KOPT-K1 (cell line): ENCODE measurements around the gene COLEC12.

Source experiments
- H3K27ac ChIP-seq: fragments of 200-600 bp; sonication (generic); 2 replicates; pipeline ENCODE4 v1.5.1; 2016; ENCODE audit warnings: antibody characterized with exemption, mild to moderate bottlenecking, low read depth, low read length; ENCODE audit not compliant: poor library complexity, severe bottlenecking
- H3K36me3 ChIP-seq: fragments of 200-600 bp; sonication (generic); 2 replicates; pipeline ENCODE4 v1.5.1; 2017; ENCODE audit warnings: antibody characterized with exemption, mild to moderate bottlenecking, low read length, moderate library complexity; ENCODE audit not compliant: insufficient read depth
- H3K9me3 ChIP-seq: fragments of 200-600 bp; sonication (generic); 2 replicates; pipeline ENCODE4 v1.5.1; 2017; ENCODE audit warnings: antibody characterized with exemption, low read length, mild to moderate bottlenecking; ENCODE audit not compliant: insufficient read depth, poor library complexity, severe bottlenecking

COLEC12 gene

GRCh38 chr18:515156-515815, 14.8 kb upstream of the COLEC12 start:
- H3K27ac ChIP-seq: no peak overlapping the region
- no peaks in the 10 kb centered on the region for H3K36me3 ChIP-seq
- H3K9me3 ChIP-seq: peaks cover 3% of the 10 kb centered on the region

GRCh38 chr18:513826-514530, 13.5 kb upstream of the COLEC12 start:
- peaks cover 3% of the 10 kb centered on the region for H3K9me3 ChIP-seq
- H3K27ac ChIP-seq: no peak overlapping the region
- H3K36me3 ChIP-seq: no peaks in the 10 kb centered on the region

- Histone ChIP-seq H3K36me3 (no peaks in the 10 kb centered on the region), H3K27ac (no peak overlapping the region), H3K9me3 (peaks cover 3% of the 10 kb centered on the region)
These were observed 12.5 kb upstream of the COLEC12 start for GRCh38 chr18:512957-513356.

- H3K27ac ChIP-seq: no peak overlapping the region
- H3K9me3 ChIP-seq: no peaks in the 10 kb centered on the region
- no peaks in the 10 kb centered on the region for H3K36me3 ChIP-seq
These were observed 8.3 kb upstream of the COLEC12 start for GRCh38 chr18:508835-509234.

- Histone ChIP-seq H3K9me3 (no peaks in the 10 kb centered on the region), H3K27ac (no peak overlapping the region), H3K36me3 (no peaks in the 10 kb centered on the region)
These were observed 7.1 kb upstream of the COLEC12 start for GRCh38 chr18:507636-508035.

- Histone ChIP-seq H3K27ac (no peak overlapping the region), H3K9me3 (no peaks in the 10 kb centered on the region), H3K36me3 (no peaks in the 10 kb centered on the region)
These were observed 6.3 kb upstream of the COLEC12 start for GRCh38 chr18:506801-507200.

- no peak overlapping the region for H3K27ac ChIP-seq
- H3K9me3 ChIP-seq: no peaks in the 10 kb centered on the region
- H3K36me3 ChIP-seq: no peaks in the 10 kb centered on the region
These were observed 5.8 kb upstream of the COLEC12 start for GRCh38 chr18:506264-506663.

GRCh38 chr18:505483-506122, 5.1 kb upstream of the COLEC12 start:
- Histone ChIP-seq H3K36me3 (no peaks in the 10 kb centered on the region), H3K27ac (no peak overlapping the region)

GRCh38 chr18:501406-501714, 859 bp upstream of the COLEC12 start:
- Histone ChIP-seq H3K9me3 (no peaks in the 10 kb centered on the region), H3K36me3 (no peaks in the 10 kb centered on the region), H3K27ac (no peak overlapping the region)

More at GRCh38 chr18:505483-506122, 5.1 kb upstream of the COLEC12 start:
- H3K9me3 ChIP-seq: no peaks in the 10 kb centered on the region

GRCh38 chr18:499776-500631, 497 bp downstream of the COLEC12 start:
- no peaks in the 10 kb centered on the region for H3K9me3 ChIP-seq
- H3K27ac ChIP-seq: no peak overlapping the region
- H3K36me3 ChIP-seq: no peaks in the 10 kb centered on the region

- Histone ChIP-seq H3K36me3 (no peaks in the 10 kb centered on the region), H3K9me3 (no peaks in the 10 kb centered on the region), H3K27ac (no peak overlapping the region)
These were observed 1.3 kb downstream of the COLEC12 start for GRCh38 chr18:498931-499775.

- no peaks in the 10 kb centered on the region for H3K9me3 ChIP-seq
- H3K36me3 ChIP-seq: no peaks in the 10 kb centered on the region
- no peak overlapping the region for H3K27ac ChIP-seq
These were observed 2.8 kb downstream of the COLEC12 start for GRCh38 chr18:497688-498087.

- no peaks in the 10 kb centered on the region for H3K36me3 ChIP-seq
- no peaks in the 10 kb centered on the region for H3K9me3 ChIP-seq
- H3K27ac ChIP-seq: no peak overlapping the region
These were observed 5.0 kb downstream of the COLEC12 start for GRCh38 chr18:495452-495851.

- Histone ChIP-seq H3K27ac (no peak overlapping the region), H3K9me3 (no peaks in the 10 kb centered on the region), H3K36me3 (no peaks in the 10 kb centered on the region)
These were observed 5.5 kb downstream of the COLEC12 start for GRCh38 chr18:495017-495416.
